Uterus (tissue), 2 donors: ENCODE data around the gene C16orf92.

Source experiments
- POLR2A ChIP-seq, 2 donors: fragments of 450-650 bp; IDR thresholded peaks; one replicate each; pipeline ENCODE4 v1.6.1; 2016; ENCODE audit warnings: antibody characterized with exemption in 2 of 2, mild to moderate bottlenecking in 1 of 2, moderate library complexity in 1 of 2
- TF ChIP-seq, protein P1 (sequence below), 4 experiments: fragments of 200-600 bp in 2 of 4; fragments of 450-650 bp in 2 of 4; sonication (generic) in 2 of 4; IDR thresholded peaks; one replicate each; pipeline ENCODE4 v1.5.1; 2016 to 2019; ENCODE audit warnings: antibody characterized with exemption in 4 of 4, mild to moderate bottlenecking in 2 of 4, moderate library complexity in 1 of 4

DNA sequence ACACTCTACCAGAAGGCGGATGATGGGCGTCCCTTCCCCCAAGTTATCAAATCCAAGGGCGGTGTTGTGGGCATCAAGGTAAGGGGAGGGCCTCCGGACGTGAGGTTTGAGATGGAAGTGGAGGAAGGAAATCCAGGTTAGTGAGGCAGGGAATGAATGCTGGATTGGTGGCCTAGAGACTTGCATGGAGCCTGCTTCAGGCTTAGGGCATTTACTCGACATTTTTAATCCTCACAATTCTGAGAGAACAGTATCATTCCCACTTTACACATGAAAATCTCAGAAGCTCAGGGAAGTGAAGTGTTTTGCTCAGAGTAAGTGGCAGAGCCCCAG, 44.6 kb downstream of the C16orf92 start:
- TF ChIP-seq, protein P1, sequence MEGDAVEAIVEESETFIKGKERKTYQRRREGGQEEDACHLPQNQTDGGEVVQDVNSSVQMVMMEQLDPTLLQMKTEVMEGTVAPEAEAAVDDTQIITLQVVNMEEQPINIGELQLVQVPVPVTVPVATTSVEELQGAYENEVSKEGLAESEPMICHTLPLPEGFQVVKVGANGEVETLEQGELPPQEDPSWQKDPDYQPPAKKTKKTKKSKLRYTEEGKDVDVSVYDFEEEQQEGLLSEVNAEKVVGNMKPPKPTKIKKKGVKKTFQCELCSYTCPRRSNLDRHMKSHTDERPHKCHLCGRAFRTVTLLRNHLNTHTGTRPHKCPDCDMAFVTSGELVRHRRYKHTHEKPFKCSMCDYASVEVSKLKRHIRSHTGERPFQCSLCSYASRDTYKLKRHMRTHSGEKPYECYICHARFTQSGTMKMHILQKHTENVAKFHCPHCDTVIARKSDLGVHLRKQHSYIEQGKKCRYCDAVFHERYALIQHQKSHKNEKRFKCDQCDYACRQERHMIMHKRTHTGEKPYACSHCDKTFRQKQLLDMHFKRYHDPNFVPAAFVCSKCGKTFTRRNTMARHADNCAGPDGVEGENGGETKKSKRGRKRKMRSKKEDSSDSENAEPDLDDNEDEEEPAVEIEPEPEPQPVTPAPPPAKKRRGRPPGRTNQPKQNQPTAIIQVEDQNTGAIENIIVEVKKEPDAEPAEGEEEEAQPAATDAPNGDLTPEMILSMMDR (IDR thresholded peaks at IDR 0.05): no peak
- TF ChIP-seq POLR2A (IDR thresholded peaks at IDR 0.05): no peak
